Mesodermal cell (in vitro differentiated cells): ENCODE measurements around the gene DAO.

Experiments
- H3K27ac ChIP-seq: 2 replicates; pipeline ENCODE4 v1.7.0; 2013; ENCODE audit warnings: mild to moderate bottlenecking, low read depth, low read length, moderate library complexity; ENCODE audit not compliant: severe bottlenecking
- H3K36me3 ChIP-seq: 2 replicates; pipeline ENCODE4 v1.7.1; 2013; ENCODE audit warnings: mild to moderate bottlenecking, low read length, moderate library complexity; ENCODE audit not compliant: control insufficient read depth, insufficient read depth
- H3K4me1 ChIP-seq: one replicate; pipeline ENCODE4 v1.7.1; 2013; ENCODE audit warnings: mild to moderate bottlenecking, low read length; ENCODE audit not compliant: insufficient read depth, control insufficient read depth, poor library complexity, severe bottlenecking
- H3K4me3 ChIP-seq: 2 replicates; pipeline ENCODE4 v1.7.0; 2013; ENCODE audit warnings: low read length, control low read depth, mild to moderate bottlenecking; ENCODE audit not compliant: insufficient read depth, poor library complexity, severe bottlenecking; ENCODE audit errors: extremely low read depth
- H3K9me3 ChIP-seq: 2 replicates; pipeline ENCODE4 v1.7.1; 2013; ENCODE audit warnings: mild to moderate bottlenecking, low read length, moderate library complexity; ENCODE audit not compliant: control insufficient read depth
- WGBS, 2 experiments: methylation state at CpG; one replicate each; pipeline ENCODE4 v1.1.5; 2013; ENCODE audit warnings: missing lambda C conversion rate in 2 of 2; ENCODE audit not compliant: insufficient coverage in 2 of 2; 5-methylcytosine and 5-hydroxymethylcytosine counted together

The DAO gene

GRCh38 chr12:108899145-108899544, 19.3 kb downstream of the DAO start:
- WGBS, 2 experiments, result 93 to 95% methylated on average over 4 to 5 of the region's 5 CpGs

GRCh38 chr12:108905725-108906124, 25.8 kb downstream of the DAO start:
- WGBS, 2 experiments, result 89 to 90% methylated on average over 4 to 5 of the region's 5 CpGs
- H3K4me1 ChIP-seq, result no peaks in the 10 kb centered on the region
- H3K4me3 ChIP-seq, result no peak overlapping the region
- H3K27ac ChIP-seq, result no peak overlapping the region
- H3K36me3 ChIP-seq, result no peaks in the 10 kb centered on the region
- no peaks in the 10 kb centered on the region for H3K9me3 ChIP-seq

More at GRCh38 chr12:108899145-108899544, 19.3 kb downstream of the DAO start:
- no peaks in the 10 kb centered on the region for H3K36me3 ChIP-seq
- H3K4me3 ChIP-seq, result no peak overlapping the region
- no peaks in the 10 kb centered on the region for H3K4me1 ChIP-seq
- H3K9me3 ChIP-seq, result no peaks in the 10 kb centered on the region
- H3K27ac ChIP-seq, result no peak overlapping the region

- WGBS, 2 experiments, result 83 to 88% methylated on average over 1 of the region's 2 CpGs
- Histone ChIP-seq H3K4me3 (no peak overlapping the region), H3K36me3 (no peaks in the 10 kb centered on the region), H3K27ac (no peak overlapping the region), H3K4me1 (no peaks in the 10 kb centered on the region), H3K9me3 (no peaks in the 10 kb centered on the region)
Measured at GRCh38 chr12:108906971-108907370, 27.1 kb downstream of the DAO start.

- no peaks in the 10 kb centered on the region for H3K36me3 ChIP-seq
- no peak overlapping the region for H3K4me3 ChIP-seq
- no peaks in the 10 kb centered on the region for H3K9me3 ChIP-seq
- WGBS, 2 experiments, result 45 to 57% methylated on average over 1 to 2 of the region's 2 CpGs
- no peak overlapping the region for H3K27ac ChIP-seq
- no peaks in the 10 kb centered on the region for H3K4me1 ChIP-seq
Measured at GRCh38 chr12:108907839-108908351, 28.0 kb downstream of the DAO start.

- WGBS, 2 experiments, result 84 to 94% methylated on average over 4 of the region's 5 CpGs
- Histone ChIP-seq H3K27ac (no peak overlapping the region), H3K4me1 (no peaks in the 10 kb centered on the region)
Measured at GRCh38 chr12:108910336-108910735, 30.4 kb downstream of the DAO start.

GRCh38 chr12:108911915-108912314, 32.0 kb downstream of the DAO start:
- Histone ChIP-seq H3K36me3 (no peaks in the 10 kb centered on the region), H3K9me3 (no peaks in the 10 kb centered on the region), H3K27ac (no peak overlapping the region), H3K4me3 (no peak overlapping the region), H3K4me1 (no peaks in the 10 kb centered on the region)
- WGBS, 2 experiments, result 90 to 94% methylated on average over 4 to 5 of the region's 6 CpGs

More at GRCh38 chr12:108910336-108910735, 30.4 kb downstream of the DAO start:
- no peaks in the 10 kb centered on the region for H3K36me3 ChIP-seq
- H3K4me3 ChIP-seq, result no peak overlapping the region
- H3K9me3 ChIP-seq, result no peaks in the 10 kb centered on the region

- Histone ChIP-seq H3K9me3 (no peaks in the 10 kb centered on the region), H3K4me3 (no peak overlapping the region), H3K27ac (no peak overlapping the region), H3K4me1 (no peaks in the 10 kb centered on the region), H3K36me3 (no peaks in the 10 kb centered on the region)
- 95% methylated on average over 9 of the region's 9 CpGs for WGBS, 2 experiments
Measured at GRCh38 chr12:108912361-108912760, 32.5 kb downstream of the DAO start.

GRCh38 chr12:108914121-108914531, 34.2 kb downstream of the DAO start:
- WGBS, 2 experiments, result 88 to 96% methylated on average over 2 to 4 of the region's 4 CpGs
- Histone ChIP-seq H3K4me3 (no peak overlapping the region), H3K9me3 (no peaks in the 10 kb centered on the region), H3K27ac (no peak overlapping the region), H3K4me1 (no peaks in the 10 kb centered on the region), H3K36me3 (no peaks in the 10 kb centered on the region)

GRCh38 chr12:108915632-108916133, 35.8 kb downstream of the DAO start:
- no peak overlapping the region for H3K27ac ChIP-seq
- no peak overlapping the region for H3K4me3 ChIP-seq
- no peaks in the 10 kb centered on the region for H3K4me1 ChIP-seq
- no peaks in the 10 kb centered on the region for H3K9me3 ChIP-seq
- no peaks in the 10 kb centered on the region for H3K36me3 ChIP-seq
- 83 to 89% methylated on average over 7 to 15 of the region's 15 CpGs for WGBS, 2 experiments

GRCh38 chr12:108916336-108916735, 36.4 kb downstream of the DAO start:
- Histone ChIP-seq H3K9me3 (no peaks in the 10 kb centered on the region), H3K27ac (no peak overlapping the region), H3K4me3 (no peak overlapping the region), H3K36me3 (no peaks in the 10 kb centered on the region), H3K4me1 (no peaks in the 10 kb centered on the region)
- WGBS, 2 experiments, result 60% methylated on average over 1 of the region's 5 CpGs; no CpG with 5 or more reads in 1 of the 2 experiments

- H3K27ac ChIP-seq, result no peak overlapping the region
- no peaks in the 10 kb centered on the region for H3K4me1 ChIP-seq
- H3K36me3 ChIP-seq, result no peaks in the 10 kb centered on the region
- 71% methylated on average over 1 of the region's 2 CpGs; no CpG with 5 or more reads in 1 of the 2 experiments for WGBS, 2 experiments
- no peak overlapping the region for H3K4me3 ChIP-seq
- H3K9me3 ChIP-seq, result no peaks in the 10 kb centered on the region
Measured at GRCh38 chr12:108918206-108918605, 38.3 kb downstream of the DAO start.
